ENCODE data around the gene ABI3BP.

Gene ABI3BP

GRCh38 chr3:100708644-100708988 lies 284.6 kb downstream of the ABI3BP start:
- Histone ChIP-seq H3K4me1 (ENCODE audit: control insufficient read depth, insufficient read depth, low read length) (no peaks in the 10 kb centered on the region), H3K9ac (ENCODE audit: low read length) (peak overlapping the region; percentile 7), H3K4me3 (ENCODE audit: low read length) (peak overlapping the region; percentile 40), H3K9me3 (ENCODE audit: control insufficient read depth, low read length) (no peaks in the 10 kb centered on the region), H3K36me3 (ENCODE audit: control insufficient read depth, insufficient read depth, low read length) (no peaks in the 10 kb centered on the region), H3K27me3 (ENCODE audit: control insufficient read depth, insufficient read depth, low read length) (peaks cover 6% of the 10 kb centered on the region)

- H3K9me3 ChIP-seq (ENCODE audit: control insufficient read depth, low read length): no peaks in the 10 kb centered on the region
Observed at GRCh38 chr3:100706365-100706764, 286.9 kb downstream of the ABI3BP start.

GRCh38 chr3:100703865-100704264 lies 289.4 kb downstream of the ABI3BP start:
- Histone ChIP-seq H3K9me3 (ENCODE audit: control insufficient read depth, low read length) (no peaks in the 10 kb centered on the region), H3K9ac (ENCODE audit: low read length) (no peak overlapping the region), H3K36me3 (ENCODE audit: control insufficient read depth, insufficient read depth, low read length) (no peaks in the 10 kb centered on the region), H3K27me3 (ENCODE audit: control insufficient read depth, insufficient read depth, low read length) (peaks cover 6% of the 10 kb centered on the region), H3K4me3 (ENCODE audit: low read length) (no peak overlapping the region), H3K4me1 (ENCODE audit: control insufficient read depth, insufficient read depth, low read length) (no peaks in the 10 kb centered on the region)

More at GRCh38 chr3:100706365-100706764, 286.9 kb downstream of the ABI3BP start:
- peaks cover 6% of the 10 kb centered on the region for H3K27me3 ChIP-seq (ENCODE audit: control insufficient read depth, insufficient read depth, low read length)
- H3K9ac ChIP-seq (ENCODE audit: low read length): no peak overlapping the region
- H3K4me1 ChIP-seq (ENCODE audit: control insufficient read depth, insufficient read depth, low read length): no peaks in the 10 kb centered on the region
- no peaks in the 10 kb centered on the region for H3K36me3 ChIP-seq (ENCODE audit: control insufficient read depth, insufficient read depth, low read length)
- H3K4me3 ChIP-seq (ENCODE audit: low read length): no peak overlapping the region

- H3K4me1 ChIP-seq (ENCODE audit: control insufficient read depth, insufficient read depth, low read length): no peaks in the 10 kb centered on the region
- H3K9me3 ChIP-seq (ENCODE audit: control insufficient read depth, low read length): no peaks in the 10 kb centered on the region
- no peaks in the 10 kb centered on the region for H3K36me3 ChIP-seq (ENCODE audit: control insufficient read depth, insufficient read depth, low read length)
- H3K4me3 ChIP-seq (ENCODE audit: low read length): no peak overlapping the region
- H3K27me3 ChIP-seq (ENCODE audit: control insufficient read depth, insufficient read depth, low read length): peaks cover 6% of the 10 kb centered on the region
- no peak overlapping the region for H3K9ac ChIP-seq (ENCODE audit: low read length)
Observed at GRCh38 chr3:100702980-100703345, 290.3 kb downstream of the ABI3BP start.

GRCh38 chr3:100702082-100702979 lies 290.9 kb downstream of the ABI3BP start:
- Histone ChIP-seq H3K4me1 (ENCODE audit: control insufficient read depth, insufficient read depth, low read length) (no peaks in the 10 kb centered on the region), H3K9me3 (ENCODE audit: control insufficient read depth, low read length) (no peaks in the 10 kb centered on the region), H3K27me3 (ENCODE audit: control insufficient read depth, insufficient read depth, low read length) (peaks cover 6% of the 10 kb centered on the region), H3K36me3 (ENCODE audit: control insufficient read depth, insufficient read depth, low read length) (no peaks in the 10 kb centered on the region), H3K4me3 (ENCODE audit: low read length) (no peak overlapping the region), H3K9ac (ENCODE audit: low read length) (no peak overlapping the region)

- Histone ChIP-seq H3K4me3 (ENCODE audit: low read length) (no peak overlapping the region), H3K27me3 (ENCODE audit: control insufficient read depth, insufficient read depth, low read length) (no peaks in the 10 kb centered on the region), H3K36me3 (ENCODE audit: control insufficient read depth, insufficient read depth, low read length) (no peaks in the 10 kb centered on the region), H3K9ac (ENCODE audit: low read length) (no peak overlapping the region), H3K9me3 (ENCODE audit: control insufficient read depth, low read length) (no peaks in the 10 kb centered on the region), H3K4me1 (ENCODE audit: control insufficient read depth, insufficient read depth, low read length) (no peaks in the 10 kb centered on the region)
Observed at GRCh38 chr3:100700708-100701107, 292.5 kb downstream of the ABI3BP start.
